ENCODE results near the gene WFDC10B.
"Not testable (repeated sequence)": the region's sequence is repeated elsewhere in the genome, so short reads cannot be mapped to it uniquely, and the experiment has no call there.

Gene WFDC10B

DNA sequence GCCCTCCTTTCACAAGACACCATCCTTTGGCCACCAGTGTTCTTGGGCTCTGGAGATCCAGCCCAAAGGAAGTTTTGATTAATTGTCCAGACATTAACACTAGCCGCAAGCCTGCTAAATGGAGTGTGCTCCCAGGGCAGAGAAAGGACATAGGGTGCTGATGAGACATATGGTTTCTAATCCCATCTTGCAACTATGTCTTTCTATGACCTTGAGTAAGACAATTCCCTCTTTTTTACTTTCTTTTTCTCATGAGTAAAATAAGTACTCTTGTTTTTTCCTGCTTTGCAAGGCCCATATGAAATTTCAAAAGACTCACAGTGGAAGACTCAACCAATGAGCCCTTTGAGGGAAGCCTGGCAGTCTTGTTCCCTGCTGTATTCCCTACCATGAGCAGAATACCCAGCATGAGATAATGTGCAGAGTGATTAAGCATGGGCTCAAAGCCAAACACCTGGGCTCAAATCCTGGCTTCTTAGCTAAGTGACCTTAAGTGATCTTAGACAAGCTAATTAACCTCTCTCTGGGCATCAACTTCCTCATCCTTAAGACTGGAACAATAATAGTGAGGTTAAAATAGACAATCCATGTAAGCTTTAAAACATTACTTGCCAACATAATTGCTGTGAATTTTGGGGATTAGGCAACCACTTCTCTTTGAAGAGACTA lies at the start of gene WFDC10B:
Gene WFDC10B, minus strand, starts transcription at position 51 of the 669 bp plus-strand sequence. CDS start 19,027 bp downstream, outside the sequence.
- no peak for DNase-seq

DNA sequence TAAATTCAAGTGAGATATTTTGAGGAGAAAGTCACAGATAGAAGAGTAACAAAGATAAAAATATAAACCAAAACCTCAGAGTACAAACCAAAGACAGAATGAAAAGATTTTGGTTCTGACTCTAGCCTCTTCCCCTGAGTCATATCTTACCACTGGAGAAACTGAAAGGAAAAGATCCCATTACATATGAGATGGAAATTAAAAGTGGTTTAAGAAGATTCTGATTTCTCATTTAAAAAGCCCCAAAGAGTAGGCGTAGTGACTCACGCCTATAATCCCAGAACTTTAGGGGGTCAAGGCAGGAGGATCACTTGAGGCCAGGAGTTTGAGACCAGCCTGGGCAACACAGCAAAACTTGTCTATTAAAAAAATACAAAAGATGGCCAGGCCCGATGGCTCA lies 47.9 kb upstream of the WFDC10B start:
- no peak for DNase-seq

- DNase-seq = no peak
Observed at GRCh38 chr20:45751721-45752120, 46.9 kb upstream of the WFDC10B start.

- DNase-seq = no peak
Observed at GRCh38 chr20:45745015-45745414, 40.2 kb upstream of the WFDC10B start.

GRCh38 chr20:45742596-45742995 lies 37.8 kb upstream of the WFDC10B start:
- no peak for DNase-seq

DNA sequence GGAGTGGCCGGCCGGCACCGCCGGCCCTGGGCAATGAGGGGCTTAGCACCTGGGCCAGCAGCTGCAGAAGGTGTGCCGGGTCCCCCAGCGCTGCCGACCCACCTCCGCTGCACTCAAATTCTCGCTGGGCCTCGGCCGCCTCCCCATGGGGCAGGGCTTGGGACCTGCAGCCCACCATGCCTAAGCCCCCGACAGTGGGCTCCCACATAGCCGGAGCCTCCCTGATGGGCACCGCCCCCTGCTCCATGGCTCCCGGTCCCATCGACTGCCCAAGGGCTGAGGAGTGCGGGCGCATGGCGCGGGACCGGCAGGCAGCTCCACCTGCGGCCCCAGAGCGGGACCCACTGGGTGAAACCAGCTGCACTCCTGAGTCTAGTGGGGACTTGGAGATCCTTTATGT lies 31.2 kb upstream of the WFDC10B start:
- DNase-seq = no peak

GRCh38 chr20:45735552-45735951 lies 30.7 kb upstream of the WFDC10B start:
- no peak for DNase-seq

GRCh38 chr20:45732199-45732598 lies 27.4 kb upstream of the WFDC10B start:
- no peak for DNase-seq

DNA sequence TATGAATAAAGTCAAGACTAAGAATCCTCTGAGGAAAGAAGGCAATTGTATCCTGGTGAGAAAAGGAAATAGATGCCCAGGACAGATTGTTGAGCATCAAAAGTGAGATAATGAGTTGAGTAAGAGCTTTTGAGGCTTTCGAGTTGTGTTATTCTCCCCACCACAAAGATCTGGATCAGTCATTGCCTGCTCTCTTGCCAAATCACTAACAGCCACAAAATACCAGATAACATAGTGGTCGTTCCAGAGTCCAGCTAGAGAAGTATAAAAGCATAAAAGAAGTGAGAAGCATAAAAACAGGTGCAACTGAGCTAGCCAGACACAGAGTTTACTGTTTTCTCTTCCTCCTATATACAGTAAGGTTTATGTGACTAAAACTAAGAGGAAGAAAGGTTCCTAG lies 22.2 kb upstream of the WFDC10B start:
- no peak for DNase-seq

DNA sequence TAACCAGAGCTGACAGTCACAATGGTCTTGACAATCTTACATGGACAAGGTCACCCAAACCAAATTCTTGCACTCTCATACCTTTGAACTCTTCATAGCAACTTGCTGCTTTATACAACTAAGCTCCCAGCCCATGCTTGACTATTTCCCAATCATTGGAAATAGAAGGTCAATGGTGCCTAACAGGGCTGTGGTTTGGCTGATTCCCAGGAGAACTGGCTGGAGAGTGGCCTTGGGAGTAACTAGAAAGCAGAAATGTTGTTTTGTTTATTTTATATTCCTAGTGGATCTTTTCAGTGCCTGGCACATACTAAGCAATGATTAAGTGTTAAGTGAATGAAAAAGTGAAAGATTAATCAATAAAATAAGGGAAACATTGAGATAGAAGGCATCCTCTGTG lies 20.3 kb upstream of the WFDC10B start:
- no peak for DNase-seq

- no peak for DNase-seq
Observed at GRCh38 chr20:45722047-45722446, 17.2 kb upstream of the WFDC10B start, which contains the start of gene SPINT4. Gene SPINT4 (plus strand): TSS chr20:45722347. CDS start chr20:45722368, 21 bp downstream.

- not testable (repeated sequence) for DNase-seq
Observed at GRCh38 chr20:45716141-45716688, 11.4 kb upstream of the WFDC10B start.

DNA sequence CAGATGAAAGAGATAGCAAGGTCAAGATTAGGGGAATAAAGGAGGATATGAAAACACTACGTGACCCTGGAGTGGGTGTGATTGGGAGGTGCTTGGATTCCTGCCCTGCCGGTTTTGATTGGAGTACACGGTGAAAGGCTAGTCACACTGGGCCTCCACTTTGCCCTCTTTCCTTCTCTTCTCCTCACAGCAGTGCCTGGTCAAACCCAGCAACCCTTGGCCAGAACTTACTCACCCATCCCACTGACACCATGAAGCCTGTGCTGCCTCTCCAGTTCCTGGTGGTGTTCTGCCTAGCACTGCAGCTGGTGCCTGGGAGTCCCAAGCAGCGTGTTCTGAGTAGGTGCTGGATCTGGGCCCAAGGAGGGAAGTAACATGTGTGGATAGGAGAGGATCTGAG lies 2.9 kb downstream of the WFDC10B start, which contains the start of gene WFDC13:
Gene WFDC13, plus strand, starts transcription at position 166 of the 400 bp plus-strand sequence. Its CDS starts 86 bp downstream, at position 252.
- DNase-seq = no peak

- no peak for DNase-seq
Observed at GRCh38 chr20:45701104-45701503, 3.7 kb downstream of the WFDC10B start.

GRCh38 chr20:45695496-45695895 lies 9.3 kb downstream of the WFDC10B start:
- DNase-seq = no peak

GRCh38 chr20:45693346-45693745 lies 11.5 kb downstream of the WFDC10B start:
- not testable (repeated sequence) for DNase-seq

GRCh38 chr20:45685896-45686295 lies 18.9 kb downstream of the WFDC10B start:
- no peak for DNase-seq

DNA sequence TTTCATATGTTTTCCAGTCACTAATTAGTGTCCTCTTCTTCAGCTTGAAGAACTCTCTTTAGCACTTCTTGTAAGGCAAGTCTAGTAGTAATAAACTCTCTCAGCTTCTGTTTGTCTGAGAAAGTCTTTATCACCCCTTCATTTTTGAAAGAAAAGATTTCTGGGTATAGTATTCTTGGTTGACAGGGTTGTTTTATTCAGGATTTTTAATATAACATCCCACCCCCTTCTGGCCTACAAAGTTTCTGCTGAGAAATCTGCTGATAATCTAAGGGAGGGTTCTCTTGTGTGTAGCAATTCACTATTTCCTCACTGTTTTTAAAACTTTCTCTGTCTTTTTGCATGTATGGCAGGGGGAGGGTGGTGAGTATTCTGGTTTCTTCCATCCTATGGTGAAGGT lies 25.2 kb downstream of the WFDC10B start:
- DNase-seq = no peak

DNA sequence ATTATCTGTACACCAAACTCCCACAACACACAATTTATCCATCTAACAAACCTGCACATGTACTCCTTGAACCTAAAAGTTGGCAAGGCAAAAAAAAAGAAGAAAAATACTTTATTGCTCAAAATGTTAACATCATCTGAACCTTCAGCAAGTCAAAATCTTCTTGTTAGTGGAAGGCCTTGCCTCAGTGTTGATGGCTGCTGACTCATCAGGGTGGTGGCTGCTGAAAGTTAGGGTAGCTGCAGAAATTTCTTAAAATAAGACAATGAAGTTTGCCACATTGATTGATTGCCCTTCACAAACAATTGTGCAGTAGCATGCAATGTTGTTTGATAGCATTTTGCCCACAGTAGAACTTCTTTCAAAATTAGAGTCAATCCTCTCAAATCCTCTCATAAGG lies 32.1 kb downstream of the WFDC10B start:
- DNase-seq = no peak

DNA sequence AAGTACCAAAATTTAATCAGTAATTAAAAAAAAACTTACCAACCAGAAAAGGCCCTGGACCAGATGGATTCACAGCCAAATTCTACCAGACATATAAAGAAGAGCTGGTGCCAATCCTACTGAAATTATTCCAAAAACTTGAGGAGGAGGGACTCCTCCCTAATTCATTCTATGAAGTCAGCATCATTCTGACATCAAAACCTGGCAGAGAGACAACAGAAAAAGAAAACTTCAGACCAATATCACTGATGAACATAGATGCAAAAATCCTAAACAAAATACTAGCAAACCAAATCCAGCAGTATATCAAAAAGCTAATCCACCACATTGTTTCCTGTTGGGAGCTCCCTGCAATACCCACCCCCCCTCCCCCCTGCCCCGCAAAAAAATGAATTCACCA lies 34.7 kb downstream of the WFDC10B start, which contains the start of gene WFDC11:
Gene WFDC11, minus strand, starts transcription at position 101 of the 400 bp plus-strand sequence. CDS start 19,639 bp downstream, outside the sequence.
- DNase-seq = no peak

DNA sequence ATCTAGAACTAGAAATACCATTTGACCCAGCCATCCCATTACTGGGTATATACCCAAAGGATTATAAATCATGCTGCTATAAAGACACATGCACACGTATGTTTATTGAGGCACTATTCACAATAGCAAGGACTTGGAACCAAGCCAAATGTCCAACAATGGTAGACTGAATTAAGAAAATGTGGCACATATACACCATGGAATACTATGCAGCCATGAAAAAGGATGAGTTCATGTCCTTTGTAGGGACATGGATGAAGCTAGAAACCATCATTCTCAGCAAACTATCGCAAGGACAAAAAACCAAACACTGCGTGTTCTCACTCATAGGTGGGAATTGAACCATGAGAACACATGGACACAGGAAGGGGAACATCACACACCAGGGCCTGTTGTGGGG lies 47.8 kb downstream of the WFDC10B start:
- not testable (repeated sequence) for DNase-seq

GRCh38 chr20:45651726-45652125 lies 53.1 kb downstream of the WFDC10B start:
- DNase-seq = not testable (repeated sequence)

DNA sequence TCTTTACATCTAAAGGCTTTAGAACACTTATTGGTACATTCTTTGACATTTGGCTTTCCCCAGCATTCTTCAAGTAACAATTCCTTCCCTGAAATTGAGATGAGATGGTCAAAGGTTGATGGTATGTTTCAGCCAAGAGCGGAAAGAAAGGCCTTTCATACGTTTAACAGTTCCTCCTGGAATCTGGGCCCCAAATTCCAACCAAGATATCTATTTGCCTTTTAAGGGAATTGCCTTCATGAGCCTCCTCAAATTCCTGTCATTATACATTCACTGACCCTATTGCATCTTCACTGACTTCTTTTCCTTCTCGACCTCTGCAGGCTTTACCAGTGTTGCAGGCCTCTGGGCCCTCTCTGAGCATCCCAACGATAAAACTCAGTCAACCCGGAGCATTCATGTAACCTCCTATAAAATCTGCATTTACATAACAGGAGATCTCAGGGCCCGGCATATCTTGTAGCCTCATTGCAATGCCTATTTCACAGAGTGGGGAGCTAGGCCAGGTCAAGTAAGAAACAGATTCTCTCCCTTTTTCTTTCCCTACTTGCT lies 55.4 kb downstream of the WFDC10B start:
- DNase-seq = no peak

DNA sequence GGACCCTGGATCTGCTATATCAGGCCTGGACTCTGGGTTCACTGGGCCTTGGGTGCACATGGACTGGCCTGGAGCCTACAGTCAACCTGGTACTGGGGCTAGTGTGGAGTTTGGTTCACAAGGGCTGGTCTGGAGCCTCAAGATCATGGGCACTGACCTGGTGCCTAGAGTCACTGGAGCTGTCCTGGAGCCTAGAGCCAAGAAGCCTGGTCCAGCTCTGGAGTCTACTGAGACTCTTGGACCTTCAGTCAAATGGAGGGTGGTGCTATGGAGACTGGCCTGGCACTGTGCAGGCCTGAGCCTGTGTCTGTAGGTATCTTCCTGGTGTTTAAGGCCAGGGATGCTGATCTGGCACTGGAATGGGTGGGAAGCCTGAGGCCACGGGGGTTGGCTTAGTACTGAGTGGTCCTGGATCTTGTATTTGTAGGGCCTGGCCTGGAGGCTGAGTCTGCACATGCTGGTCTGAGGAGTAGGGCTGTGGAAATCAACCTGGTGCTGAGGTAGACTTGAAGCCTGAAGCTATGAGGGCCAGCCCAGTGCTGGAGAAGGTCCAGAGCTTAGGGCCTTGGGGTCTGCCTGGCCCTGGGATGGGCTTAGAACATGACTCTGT lies 57.3 kb downstream of the WFDC10B start:
- DNase-seq = no peak

Measured in activated gamma-delta T cell treated with Interleukin-2 at 50 U/mL for 16 hours (primary cell).